T-helper 17 cell (primary cell): Measurements from ENCODE around the gene CEP162. TPM values are rescaled to one million over a fixed set of nuclear protein-coding genes. Genes with fewer than 3 reads are reported as not detected.
A peak's percentile ranks its signal among the peaks of the same experiment; 100 is the strongest.

ENCODE experiments used
- ATAC-seq: fragments of 150-1000 bp; cut with Tn5 transposase; 2 replicates; pipeline ENCODE4 v1.10.0; 2021; ENCODE audit warnings: mild to moderate bottlenecking, moderate library complexity
- DNase-seq, 3 donors: peaks; one replicate each; pipeline versions ENCODE4 v3.0.0 to v3.0.0-alpha.2; 2020 to 2021
- H3K9me3 ChIP-seq: one replicate; pipeline ENCODE4 v1.7.0; 2013; ENCODE audit warnings: low read length, mild to moderate bottlenecking; ENCODE audit not compliant: control insufficient read depth, poor library complexity, severe bottlenecking
- H3K27ac Mint-ChIP-seq: one replicate; pipeline ENCODE4 v1.8.0; 2022; ENCODE audit warnings: mild to moderate bottlenecking, moderate library complexity, mixed read lengths
- H3K27me3 Mint-ChIP-seq: one replicate; pipeline ENCODE4 v1.8.0; 2022; ENCODE audit warnings: mixed read lengths
- H3K36me3 Mint-ChIP-seq: one replicate; pipeline ENCODE4 v1.8.0; 2022; ENCODE audit warnings: low read depth, mixed read lengths
- H3K4me1 Mint-ChIP-seq: one replicate; pipeline ENCODE4 v1.8.0; 2022; ENCODE audit warnings: mild to moderate bottlenecking, mixed read lengths
- H3K4me3 Mint-ChIP-seq: one replicate; pipeline ENCODE4 v1.8.0; 2022; ENCODE audit warnings: mild to moderate bottlenecking, moderate library complexity, mixed read lengths
- total RNA-seq, 4 donors: library from RNA in 2 of 4; stranded (reverse) in 2 of 4; gene quantifications; one replicate each; pipeline ENCODE4 v1.2.3 and lab custom pipeline; 2022 to 2026

The CEP162 gene, protein sequence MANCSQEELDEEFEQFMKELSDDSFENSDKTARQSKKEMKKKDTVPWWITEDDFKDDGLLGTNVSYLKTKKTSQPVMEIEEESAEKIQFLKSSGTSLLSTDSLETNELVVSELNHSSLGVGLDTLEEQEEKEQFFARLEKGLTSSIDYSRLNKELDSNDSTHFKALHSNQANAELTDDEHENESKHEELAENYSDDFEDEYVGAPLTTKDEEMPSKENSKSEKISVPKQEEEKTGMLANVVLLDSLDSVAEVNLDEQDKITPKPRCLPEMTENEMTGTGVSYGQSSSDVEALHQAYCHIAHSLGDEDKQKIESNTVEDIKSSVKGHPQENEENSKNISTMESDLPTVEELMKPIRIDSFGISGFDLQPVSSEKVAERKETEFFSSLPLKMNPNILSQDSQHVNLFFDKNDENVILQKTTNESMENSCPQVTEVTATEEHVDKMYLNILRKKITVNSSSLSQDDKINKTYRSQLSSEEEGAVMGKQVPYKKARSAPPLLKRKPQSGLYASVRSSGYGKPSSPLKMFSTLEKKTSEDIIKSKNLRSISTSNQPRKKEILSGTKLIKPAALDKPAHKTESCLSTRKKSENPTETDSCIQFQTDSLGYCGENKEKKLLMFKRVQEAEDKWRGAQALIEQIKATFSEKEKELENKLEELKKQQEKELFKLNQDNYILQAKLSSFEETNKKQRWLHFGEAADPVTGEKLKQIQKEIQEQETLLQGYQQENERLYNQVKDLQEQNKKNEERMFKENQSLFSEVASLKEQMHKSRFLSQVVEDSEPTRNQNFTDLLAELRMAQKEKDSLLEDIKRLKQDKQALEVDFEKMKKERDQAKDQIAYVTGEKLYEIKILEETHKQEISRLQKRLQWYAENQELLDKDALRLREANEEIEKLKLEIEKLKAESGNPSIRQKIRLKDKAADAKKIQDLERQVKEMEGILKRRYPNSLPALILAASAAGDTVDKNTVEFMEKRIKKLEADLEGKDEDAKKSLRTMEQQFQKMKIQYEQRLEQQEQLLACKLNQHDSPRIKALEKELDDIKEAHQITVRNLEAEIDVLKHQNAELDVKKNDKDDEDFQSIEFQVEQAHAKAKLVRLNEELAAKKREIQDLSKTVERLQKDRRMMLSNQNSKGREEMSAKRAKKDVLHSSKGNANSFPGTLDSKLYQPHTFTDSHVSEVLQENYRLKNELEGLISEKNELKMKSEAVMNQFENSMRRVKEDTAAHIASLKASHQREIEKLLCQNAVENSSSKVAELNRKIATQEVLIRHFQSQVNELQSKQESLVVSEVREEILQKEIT (N-terminal part only)
- total RNA-seq, result 1 to 10 TPM; 6.9 to 7.1 TPM
- 16.2 to 30.0 reads per million in 2 donors for total RNA-seq (lab: John Stamatoyannopoulos, UW)

- peaks cover 25% of the 10 kb centered on the region for H3K4me1 Mint-ChIP-seq
- peaks cover 12% of the 10 kb centered on the region for H3K27me3 Mint-ChIP-seq
- H3K4me3 Mint-ChIP-seq, result peak within 1 kb of the TSS; percentile 98
- H3K9me3 ChIP-seq, result no peaks in the 10 kb centered on the region
- ATAC-seq (peak; percentile 92), DNase-seq (peak; percentile 74 to 77 (median 76))
- peaks cover 3% of the 10 kb centered on the region for H3K36me3 Mint-ChIP-seq
- peak within 1 kb of the TSS; percentile 95 for H3K27ac Mint-ChIP-seq
These were observed at the start of gene CEP162 for GRCh38 chr6:84227434-84228197. Gene CEP162 (minus strand): TSS chr6:84227643. CDS start chr6:84226393, 1,250 bp downstream.

- peaks cover 40% of the 10 kb centered on the region for H3K27me3 Mint-ChIP-seq
- no peaks in the 10 kb centered on the region for H3K4me1 Mint-ChIP-seq
- DNase-seq (no peak), ATAC-seq (no peak)
- H3K27ac Mint-ChIP-seq, result no peak overlapping the region
- no peaks in the 10 kb centered on the region for H3K36me3 Mint-ChIP-seq
- no peak overlapping the region for H3K4me3 Mint-ChIP-seq
- no peaks in the 10 kb centered on the region for H3K9me3 ChIP-seq
These were observed 47.4 kb upstream of the CEP162 start for GRCh38 chr6:84274856-84275255.

GRCh38 chr6:84273048-84273809, 45.8 kb upstream of the CEP162 start:
- H3K9me3 ChIP-seq, result no peaks in the 10 kb centered on the region
- H3K4me3 Mint-ChIP-seq, result no peak overlapping the region
- ATAC-seq (no peak), DNase-seq (no peak)
- no peak overlapping the region for H3K27ac Mint-ChIP-seq
- no peaks in the 10 kb centered on the region for H3K4me1 Mint-ChIP-seq
- H3K27me3 Mint-ChIP-seq, result peaks cover 35% of the 10 kb centered on the region
- no peaks in the 10 kb centered on the region for H3K36me3 Mint-ChIP-seq

- H3K9me3 ChIP-seq, result no peaks in the 10 kb centered on the region
- ATAC-seq (no peak), DNase-seq (no peak)
- no peak overlapping the region for H3K4me3 Mint-ChIP-seq
- peaks cover 32% of the 10 kb centered on the region for H3K27me3 Mint-ChIP-seq
- no peak overlapping the region for H3K27ac Mint-ChIP-seq
- H3K4me1 Mint-ChIP-seq, result no peaks in the 10 kb centered on the region
- no peaks in the 10 kb centered on the region for H3K36me3 Mint-ChIP-seq
These were observed 44.9 kb upstream of the CEP162 start for GRCh38 chr6:84272298-84272697.

GRCh38 chr6:84271061-84271716, 43.7 kb upstream of the CEP162 start:
- H3K27me3 Mint-ChIP-seq, result peaks cover 29% of the 10 kb centered on the region
- H3K36me3 Mint-ChIP-seq, result no peaks in the 10 kb centered on the region
- no peaks in the 10 kb centered on the region for H3K4me1 Mint-ChIP-seq
- H3K27ac Mint-ChIP-seq, result no peak overlapping the region
- H3K4me3 Mint-ChIP-seq, result no peak overlapping the region
- H3K9me3 ChIP-seq, result no peaks in the 10 kb centered on the region
- ATAC-seq (no peak), DNase-seq (no peak)

GRCh38 chr6:84269947-84270733, 42.7 kb upstream of the CEP162 start:
- ATAC-seq (no peak), DNase-seq (no peak)
- Mint-ChIP-seq H3K36me3 (no peaks in the 10 kb centered on the region), H3K4me3 (no peak overlapping the region), H3K27me3 (peaks cover 30% of the 10 kb centered on the region), H3K4me1 (no peaks in the 10 kb centered on the region), H3K27ac (no peak overlapping the region)
- no peaks in the 10 kb centered on the region for H3K9me3 ChIP-seq

DNA sequence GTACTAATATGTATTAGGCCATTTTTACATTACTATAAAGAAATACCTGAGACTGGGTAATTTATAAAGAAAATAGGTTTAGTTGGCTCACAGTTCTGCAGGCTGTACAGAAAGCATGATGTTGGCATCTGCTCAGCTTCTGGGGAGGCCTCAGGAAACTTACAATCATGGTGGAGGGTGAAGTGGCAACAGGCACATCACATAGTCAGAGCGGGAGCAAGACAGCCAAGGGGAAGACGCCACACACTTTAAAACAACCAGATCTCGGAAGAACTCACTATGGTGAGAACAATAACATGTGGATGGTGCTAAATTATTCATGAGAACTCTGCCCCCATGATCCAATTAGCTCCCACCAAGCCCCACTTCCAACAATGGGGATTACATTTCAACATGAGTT, 41.3 kb upstream of the CEP162 start:
- H3K27ac Mint-ChIP-seq, result no peak overlapping the region
- no peak for DNase-seq
- no peaks in the 10 kb centered on the region for H3K36me3 Mint-ChIP-seq

GRCh38 chr6:84263557-84263956, 36.1 kb upstream of the CEP162 start:
- no peak for ATAC-seq
- no peaks in the 10 kb centered on the region for H3K36me3 Mint-ChIP-seq

More for the DNA sequence above, 41.3 kb upstream of the CEP162 start:
- no peaks in the 10 kb centered on the region for H3K9me3 ChIP-seq
- no peak for ATAC-seq
- Mint-ChIP-seq H3K4me1 (no peaks in the 10 kb centered on the region), H3K27me3 (peaks cover 23% of the 10 kb centered on the region), H3K4me3 (no peak overlapping the region)

DNA sequence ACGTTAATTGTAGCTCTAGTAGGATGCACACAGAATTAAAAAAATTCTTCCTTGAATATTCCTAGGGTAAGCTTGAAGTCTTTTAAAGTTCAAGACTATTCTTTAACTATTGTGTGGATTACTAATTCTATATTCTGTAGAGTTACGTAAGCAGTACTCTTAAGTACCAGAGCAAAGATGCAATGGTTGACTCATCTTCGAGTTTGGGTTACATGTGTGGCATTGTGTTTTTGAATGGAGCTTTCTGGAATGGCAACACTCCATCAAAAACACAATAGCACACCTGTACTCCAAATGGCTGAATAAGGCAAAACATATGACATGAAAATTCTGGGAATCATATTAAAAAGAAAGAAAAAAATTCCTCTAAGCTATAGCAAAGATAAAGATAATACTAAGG, 33.5 kb upstream of the CEP162 start:
- peaks cover 3% of the 10 kb centered on the region for H3K9me3 ChIP-seq
- no peaks in the 10 kb centered on the region for H3K36me3 Mint-ChIP-seq
- H3K4me1 Mint-ChIP-seq, result no peaks in the 10 kb centered on the region
- DNase-seq, result no peak
- ATAC-seq, result no peak
- H3K4me3 Mint-ChIP-seq, result no peak overlapping the region
- H3K27ac Mint-ChIP-seq, result no peak overlapping the region
- H3K27me3 Mint-ChIP-seq, result peaks cover 45% of the 10 kb centered on the region

More at GRCh38 chr6:84263557-84263956, 36.1 kb upstream of the CEP162 start:
- no peak overlapping the region for H3K27ac Mint-ChIP-seq
- no peaks in the 10 kb centered on the region for H3K4me1 Mint-ChIP-seq
- H3K4me3 Mint-ChIP-seq, result no peak overlapping the region
- H3K9me3 ChIP-seq, result no peaks in the 10 kb centered on the region
- no peak for DNase-seq
- peaks cover 36% of the 10 kb centered on the region for H3K27me3 Mint-ChIP-seq

DNA sequence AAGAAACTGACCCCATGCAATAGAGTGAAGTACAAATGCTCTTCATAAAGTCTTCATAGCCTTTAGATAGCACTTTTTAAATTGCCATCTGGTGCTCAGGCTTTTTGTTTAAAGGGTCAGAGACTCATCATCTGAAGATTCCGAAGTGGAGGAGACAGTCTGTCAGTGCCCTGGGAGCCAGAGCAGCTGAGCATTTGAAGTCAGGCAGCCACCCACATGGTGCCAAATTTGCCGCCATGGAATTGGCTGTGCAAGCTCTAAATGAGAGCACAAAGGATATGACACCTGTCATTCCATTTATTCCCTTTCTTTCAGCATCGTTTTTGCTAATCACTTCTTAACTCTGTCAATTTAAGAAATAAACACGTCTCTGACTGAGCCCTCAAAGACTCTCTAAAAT, 32.8 kb upstream of the CEP162 start:
- no peak for DNase-seq
- Mint-ChIP-seq H3K36me3 (no peaks in the 10 kb centered on the region), H3K27me3 (peaks cover 45% of the 10 kb centered on the region), H3K4me1 (no peaks in the 10 kb centered on the region), H3K4me3 (no peak overlapping the region), H3K27ac (no peak overlapping the region)
- no peak for ATAC-seq
- peaks cover 3% of the 10 kb centered on the region for H3K9me3 ChIP-seq

DNA sequence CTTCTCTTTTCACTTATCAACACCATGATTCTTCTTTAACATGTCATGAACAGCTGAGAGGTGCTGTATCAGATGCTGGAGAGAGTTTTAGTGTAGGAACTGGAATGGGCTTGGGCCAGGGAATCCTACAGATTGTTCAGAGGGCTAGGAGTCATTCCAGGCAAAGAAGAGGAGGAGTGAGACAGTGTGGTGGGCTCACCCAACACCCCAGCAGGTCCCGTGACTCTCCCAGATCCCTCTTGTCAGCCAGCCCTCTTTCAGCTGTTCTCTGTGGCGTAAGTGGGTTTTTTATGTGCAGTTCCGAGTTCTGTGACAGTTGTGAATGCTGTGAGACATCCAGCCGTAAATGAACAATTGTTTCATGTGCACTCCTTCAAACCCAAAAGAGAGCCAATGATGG, 31.4 kb upstream of the CEP162 start:
- ATAC-seq (no peak), DNase-seq (no peak)
- H3K36me3 Mint-ChIP-seq, result no peaks in the 10 kb centered on the region
- H3K9me3 ChIP-seq, result peaks cover 3% of the 10 kb centered on the region
- no peak overlapping the region for H3K4me3 Mint-ChIP-seq
- peaks cover 53% of the 10 kb centered on the region for H3K27me3 Mint-ChIP-seq
- H3K27ac Mint-ChIP-seq, result no peak overlapping the region
- no peaks in the 10 kb centered on the region for H3K4me1 Mint-ChIP-seq
